Activated effector memory CD4-positive, alpha-beta T cell treated with anti-CD3 and anti-CD28 coated beads, Interleukin-2, amount 50 U/mL, for 16 hours (primary cell): ENCODE results near the gene ERCC6L.

ENCODE experiments used
- DNase-seq: peaks from one replicate; pipeline ENCODE4 v3.0.0-alpha.2; 2020

ERCC6L gene

GRCh38 chrX:72165551-72165950 lies 73.3 kb downstream of the ERCC6L start:
- DNase-seq = no peak

- DNase-seq = no peak
Observed at GRCh38 chrX:72159769-72160168, 79.1 kb downstream of the ERCC6L start.

- no peak for DNase-seq
Observed at GRCh38 chrX:72158773-72159172, 80.1 kb downstream of the ERCC6L start.
